Right lobe of liver (tissue), 6 donors: ENCODE data around the gene ZNF75A. TPM values are rescaled to one million over a fixed set of nuclear protein-coding genes. Genes with fewer than 3 reads are reported as not detected.

Source experiments
- ATAC-seq, 4 donors: fragments of 200-7000 bp; cut with Tn5 transposase; one replicate each; pipeline ENCODE4 v1.9.1; 2020; ENCODE audit warnings: mild to moderate bottlenecking in 4 of 4, moderate library complexity in 4 of 4
- DNase-seq, 3 donors: peaks; one replicate each; pipeline ENCODE4 v3.0.0-alpha.2; 2020
- H3K27ac ChIP-seq, 3 donors: fragments of 200-600 bp; one replicate each; pipeline ENCODE4 v1.8.0; 2022
- H3K27me3 ChIP-seq, 2 donors: fragments of 200-600 bp; one replicate each; pipeline ENCODE4 v1.8.0; 2022
- H3K36me3 ChIP-seq, 4 donors: fragments of 200-600 bp; sonication (generic) in 1 of 4; one replicate each; pipeline versions ENCODE4 v1.5.1 to v1.8.0; 2017 to 2022; ENCODE audit warnings: control low read depth in 1 of 4
- H3K4me1 ChIP-seq, 4 donors: fragments of 200-600 bp; sonication (generic) in 1 of 4; one replicate each; pipeline versions ENCODE4 v1.5.1 to v1.8.0; 2017 to 2022; ENCODE audit warnings: control low read depth in 1 of 4
- H3K4me3 ChIP-seq, 3 donors: fragments of 200-600 bp; one replicate each; pipeline ENCODE4 v1.8.0; 2022
- H3K9me3 ChIP-seq, 4 donors: fragments of 200-600 bp; sonication (generic) in 1 of 4; one replicate each; pipeline versions ENCODE4 v1.5.1 to v1.8.0; 2017 to 2022; ENCODE audit warnings: control low read depth in 1 of 4
- POLR2A ChIP-seq: fragments of 450-650 bp; IDR thresholded peaks from one replicate; pipeline ENCODE4 v1.6.1; 2017; ENCODE audit warnings: antibody characterized with exemption, mild to moderate bottlenecking
- WGBS: methylation state at CpG from one replicate; pipeline ENCODE4 v1.1.6; 2018; ENCODE audit warnings: low coverage, low lambda C conversion rate; ENCODE audit not compliant: insufficient coverage; ENCODE audit errors: missing lambda C conversion rate; 5-methylcytosine and 5-hydroxymethylcytosine counted together
- intact Hi-C, 2 donors: fragments of 100-400 bp; cut with DNase I; formaldehyde crosslinking; loops; one replicate each; pipeline versions ENCODE4 v1.11.2 to v1.14.1; 2022
- total RNA-seq, 6 experiments: library from RNA; depleted of rRNA in 2 of 6; stranded (reverse); fragments of >200 nt in 2 of 6; fragmentation: NEBNext Ultra II Directional in 3 of 6; extraction: Animal tissue kit (Norgen Biotek cat#: 25700) in 3 of 6; gene quantifications; one replicate each; pipeline versions ENCODE4 v1.1.0 to v1.2.4, GENCODE V29; 2016 to 2023
- TF ChIP-seq, protein P1 (sequence below), 4 donors: fragments of 200-600 bp in 3 of 4; fragments of 450-650 bp in 1 of 4; IDR thresholded peaks; one replicate each; pipeline versions ENCODE4 v1.5.1 to v1.8.0; 2016 to 2022; ENCODE audit warnings: antibody characterized with exemption in 4 of 4, mild to moderate bottlenecking in 2 of 4
- donor health status: DM: no; HTN: yes; CAD: no.
- donor health status: DM: no; HTN: no; CAD: no.
- donor health status: DM: no; HTN: no; CAD: no.
- donor health status: DM: no; HTN: yes; CAD: no.
- donor health status: DM: no; HTN: yes; CAD: no.

The ZNF75A gene
- total RNA-seq, 6 experiments from 2014 or later: 7.5 to 11.5 (median 10.5) TPM

DNA sequence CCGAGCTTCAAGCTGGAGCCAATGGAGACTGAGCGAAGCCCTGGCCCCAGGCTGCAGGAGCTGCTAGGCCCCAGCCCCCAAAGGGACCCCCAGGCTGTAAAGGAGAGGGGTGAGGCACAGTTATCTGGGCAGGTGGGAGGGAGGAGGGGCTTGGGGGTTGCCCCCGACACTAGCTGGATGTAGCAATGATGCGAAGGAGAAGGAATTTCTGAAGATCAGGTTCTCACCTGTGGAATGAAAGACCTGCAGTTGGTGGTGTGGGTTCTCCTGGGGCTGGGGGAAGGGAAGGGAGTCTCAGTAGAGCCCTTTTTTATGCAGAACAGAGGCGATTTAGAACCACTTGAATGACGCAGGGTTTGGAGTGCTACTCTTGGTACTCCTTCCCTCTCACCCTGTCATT lies 20.2 kb upstream of the ZNF75A start:
- Histone ChIP-seq H3K4me1 (peaks cover 0 to 21% (median 3%) of the 10 kb centered on the region in 4 donors), H3K36me3 (peaks cover 0 to 37% (median 20%) of the 10 kb centered on the region in 4 donors), H3K4me3 (no peak overlapping the region), H3K9me3 (peaks cover 3 to 15% (median 13%) of the 10 kb centered on the region in 4 donors), H3K27me3 (no peaks in the 10 kb centered on the region), H3K27ac (no peak overlapping the region)
- DNase-seq (no peak), ATAC-seq (no peak)
- TF ChIP-seq POLR2A: no peak
- TF ChIP-seq, protein P1, sequence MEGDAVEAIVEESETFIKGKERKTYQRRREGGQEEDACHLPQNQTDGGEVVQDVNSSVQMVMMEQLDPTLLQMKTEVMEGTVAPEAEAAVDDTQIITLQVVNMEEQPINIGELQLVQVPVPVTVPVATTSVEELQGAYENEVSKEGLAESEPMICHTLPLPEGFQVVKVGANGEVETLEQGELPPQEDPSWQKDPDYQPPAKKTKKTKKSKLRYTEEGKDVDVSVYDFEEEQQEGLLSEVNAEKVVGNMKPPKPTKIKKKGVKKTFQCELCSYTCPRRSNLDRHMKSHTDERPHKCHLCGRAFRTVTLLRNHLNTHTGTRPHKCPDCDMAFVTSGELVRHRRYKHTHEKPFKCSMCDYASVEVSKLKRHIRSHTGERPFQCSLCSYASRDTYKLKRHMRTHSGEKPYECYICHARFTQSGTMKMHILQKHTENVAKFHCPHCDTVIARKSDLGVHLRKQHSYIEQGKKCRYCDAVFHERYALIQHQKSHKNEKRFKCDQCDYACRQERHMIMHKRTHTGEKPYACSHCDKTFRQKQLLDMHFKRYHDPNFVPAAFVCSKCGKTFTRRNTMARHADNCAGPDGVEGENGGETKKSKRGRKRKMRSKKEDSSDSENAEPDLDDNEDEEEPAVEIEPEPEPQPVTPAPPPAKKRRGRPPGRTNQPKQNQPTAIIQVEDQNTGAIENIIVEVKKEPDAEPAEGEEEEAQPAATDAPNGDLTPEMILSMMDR (IDR thresholded peaks at IDR 0.05): no peak
- 94% methylated on average over 2 of the region's 6 CpGs for WGBS
- intact Hi-C loops: loop anchor here in 1 of 2 donors (10.0 kb wide), 1 partner anchor 210 kb away; the partner anchor contains the start of gene C16orf90

DNA sequence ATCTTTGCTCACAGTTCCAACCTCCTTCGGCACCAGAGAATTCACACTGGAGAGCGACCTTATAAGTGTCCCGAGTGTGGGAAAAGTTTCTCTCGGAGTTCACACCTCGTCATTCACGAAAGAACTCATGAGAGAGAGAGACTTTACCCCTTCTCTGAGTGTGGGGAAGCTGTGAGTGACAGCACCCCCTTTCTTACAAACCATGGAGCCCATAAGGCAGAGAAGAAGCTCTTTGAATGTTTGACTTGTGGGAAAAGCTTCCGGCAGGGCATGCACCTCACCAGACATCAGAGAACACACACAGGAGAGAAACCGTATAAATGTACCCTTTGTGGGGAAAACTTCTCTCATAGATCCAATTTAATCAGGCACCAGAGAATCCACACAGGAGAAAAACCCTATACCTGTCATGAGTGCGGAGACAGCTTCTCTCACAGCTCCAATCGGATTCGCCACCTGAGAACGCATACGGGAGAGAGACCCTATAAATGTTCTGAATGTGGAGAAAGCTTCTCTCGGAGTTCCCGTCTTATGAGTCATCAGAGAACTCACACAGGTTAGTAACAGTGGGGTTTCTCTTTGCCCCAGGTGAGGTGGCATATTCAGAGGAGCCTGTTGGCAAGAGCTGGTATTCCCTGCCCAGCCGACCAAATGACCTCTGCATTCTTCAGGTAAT lies 15.2 kb upstream of the ZNF75A start:
- intact Hi-C loops: loop anchor here in 1 of 2 donors (10.0 kb wide), 1 partner anchor 205 kb away; the partner anchor contains the start of gene C16orf90
- no peak overlapping the region for H3K27ac ChIP-seq
- no peaks in the 10 kb centered on the region for H3K27me3 ChIP-seq
- peaks cover 0 to 2% (median 0%) of the 10 kb centered on the region in 4 donors for H3K4me1 ChIP-seq
- H3K9me3 ChIP-seq: peaks cover 3 to 44% (median 21%) of the 10 kb centered on the region in 4 donors
- over 99% methylated on average over 10 of the region's 16 CpGs for WGBS
- peaks cover 0 to 56% (median 25%) of the 10 kb centered on the region in 4 donors for H3K36me3 ChIP-seq
- TF ChIP-seq POLR2A: no peak
- TF ChIP-seq, protein P1 (IDR thresholded peaks at IDR 0.05): no peak
- no peak overlapping the region for H3K4me3 ChIP-seq
- no peak for DNase-seq
- no peak for ATAC-seq

DNA sequence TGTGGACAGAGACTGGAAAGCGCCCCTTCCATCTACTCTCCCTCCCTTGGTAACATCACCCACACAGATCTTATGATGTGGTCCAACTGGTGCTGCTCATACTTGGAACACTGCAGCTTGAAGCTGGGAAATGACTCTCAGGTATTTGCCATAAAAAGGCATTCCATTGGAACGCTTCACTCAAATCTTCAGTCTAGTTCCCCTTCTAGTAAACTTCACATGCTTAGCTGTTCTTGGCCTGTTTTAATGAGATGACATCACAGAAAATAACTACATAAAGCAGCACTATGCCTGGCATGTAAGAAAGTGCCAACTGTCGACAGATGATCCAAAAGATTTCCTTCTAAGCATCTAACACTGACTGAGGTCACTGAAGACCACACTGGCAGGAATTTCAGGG lies 12.7 kb upstream of the ZNF75A start:
- WGBS: 95% methylated on average over 3 of the region's 3 CpGs
- intact Hi-C loops: no loop called here
- no peak overlapping the region for H3K4me3 ChIP-seq
- H3K4me1 ChIP-seq: no peaks in the 10 kb centered on the region
- ATAC-seq (no peak), DNase-seq (no peak)
- H3K27me3 ChIP-seq: no peaks in the 10 kb centered on the region
- H3K27ac ChIP-seq: no peak overlapping the region
- H3K36me3 ChIP-seq: peaks cover 0 to 41% (median 17%) of the 10 kb centered on the region in 4 donors
- peaks cover 3 to 44% (median 20%) of the 10 kb centered on the region in 4 donors for H3K9me3 ChIP-seq
- no peak for TF ChIP-seq POLR2A
- TF ChIP-seq, protein P1 (IDR thresholded peaks at IDR 0.05): no peak

DNA sequence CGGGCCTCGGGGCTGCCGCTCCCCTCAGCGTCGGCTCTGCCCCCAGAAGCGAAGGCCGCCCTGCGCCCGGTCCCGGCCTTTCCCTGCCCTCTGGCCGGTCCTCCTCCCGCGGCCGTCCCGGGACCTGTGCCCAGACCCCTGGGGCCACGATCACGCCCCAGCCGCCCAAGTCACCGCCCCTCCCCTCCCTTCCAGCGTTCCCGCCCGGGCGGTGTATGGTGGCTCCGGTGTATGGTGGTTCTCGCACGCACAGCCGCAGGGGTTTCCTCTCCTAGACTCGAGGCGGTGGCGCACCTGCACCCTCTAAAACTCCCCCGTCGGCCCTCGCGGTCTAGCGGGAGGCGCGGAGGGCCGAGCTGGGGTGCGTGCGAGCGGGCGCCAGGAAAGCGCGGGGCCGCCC lies 10.1 kb upstream of the ZNF75A start:
- peaks cover 4 to 30% (median 11%) of the 10 kb centered on the region in 4 donors for H3K9me3 ChIP-seq
- H3K4me3 ChIP-seq: no peak overlapping the region
- no peaks in the 10 kb centered on the region for H3K27me3 ChIP-seq
- H3K4me1 ChIP-seq: no peaks in the 10 kb centered on the region
- H3K27ac ChIP-seq: no peak overlapping the region
- peaks cover 0 to 18% (median 4%) of the 10 kb centered on the region in 4 donors for H3K36me3 ChIP-seq
- intact Hi-C loops: no loop called here
- ATAC-seq: peak in 1 of 4 donors; percentile 19
- WGBS: 43% methylated on average over 23 of the region's 45 CpGs
- DNase-seq: no peak
- no peak for TF ChIP-seq POLR2A

DNA sequence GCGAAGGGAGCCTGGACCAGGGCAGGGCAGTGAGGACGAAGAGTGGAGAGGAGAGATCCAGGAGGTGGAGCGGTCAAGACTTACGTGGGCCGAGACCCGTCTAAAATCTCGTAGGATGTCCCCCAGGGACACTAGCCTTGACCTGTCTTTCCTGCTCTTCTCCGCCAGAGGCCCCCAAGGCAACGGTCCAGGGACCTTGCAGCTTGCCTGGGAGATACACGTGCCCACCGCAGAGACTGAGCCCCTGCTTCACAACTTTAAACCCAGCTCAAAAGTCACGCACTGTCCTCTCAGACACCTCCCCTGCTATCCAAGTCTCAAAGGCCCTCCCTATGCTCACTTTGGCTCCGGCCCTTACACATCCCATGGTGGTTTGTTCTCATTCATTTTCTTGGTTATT lies 9.5 kb upstream of the ZNF75A start:
- WGBS: 73% methylated on average over 9 of the region's 13 CpGs
- intact Hi-C loops: no loop called here
- no peak overlapping the region for H3K4me3 ChIP-seq
- peaks cover 5 to 26% (median 8%) of the 10 kb centered on the region in 4 donors for H3K9me3 ChIP-seq
- DNase-seq: no peak
- ATAC-seq: peak in 1 of 4 donors; percentile 12
- H3K4me1 ChIP-seq: no peaks in the 10 kb centered on the region
- TF ChIP-seq, protein P1 (IDR thresholded peaks at IDR 0.05): no peak
- TF ChIP-seq POLR2A: no peak
- H3K27ac ChIP-seq: no peak overlapping the region
- peaks cover 0 to 12% (median 2%) of the 10 kb centered on the region in 4 donors for H3K36me3 ChIP-seq
- no peaks in the 10 kb centered on the region for H3K27me3 ChIP-seq
